ENCODE measurements around the gene LGALS14. TPM values are rescaled to one million over a fixed set of nuclear protein-coding genes. Genes with fewer than 3 reads are reported as not detected.

The LGALS14 gene
- total RNA-seq, 2 donors from 2014 or later: not detected

DNA sequence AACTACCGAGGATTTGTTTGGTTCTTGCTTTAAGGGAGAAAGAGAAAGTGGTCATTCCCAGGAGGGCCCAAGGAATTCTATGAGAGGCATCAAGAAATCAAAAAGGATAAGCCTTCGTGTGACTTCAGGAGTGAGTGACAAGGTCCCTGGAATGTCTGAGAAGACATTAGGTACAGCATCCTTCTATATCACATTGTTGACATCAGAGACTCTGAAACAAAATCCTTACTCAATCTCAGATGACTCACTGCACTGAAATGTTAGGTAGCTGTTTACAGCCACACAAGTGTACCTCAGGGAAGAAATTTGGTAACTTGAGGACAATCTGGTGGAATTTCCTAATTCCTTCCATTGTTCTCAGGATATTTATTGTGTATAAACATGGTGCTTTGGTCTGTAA is 7.9 kb upstream of the LGALS14 start:
- Histone ChIP-seq H3K9me3 (no peaks in the 10 kb centered on the region), H3K27me3 (replicated peaks; ENCODE audit: insufficient read depth) (no peaks in the 10 kb centered on the region), H3K4me3 (no peak overlapping the region), H3K4me1 (ENCODE audit: control insufficient read depth in 1 of 2, low read depth in 2 of 2) (no peaks in the 10 kb centered on the region), H3K36me3 (no peaks in the 10 kb centered on the region), H3K27ac (no peak overlapping the region)
- ATAC-seq (ENCODE audit: insufficient number of reproducible peaks, low FRiP score, low read depth): no peak
- no peak for TF ChIP-seq CTCF (IDR thresholded peaks at IDR 0.05)
- DNase-seq (ENCODE audit: low spot score): no peak

DNA sequence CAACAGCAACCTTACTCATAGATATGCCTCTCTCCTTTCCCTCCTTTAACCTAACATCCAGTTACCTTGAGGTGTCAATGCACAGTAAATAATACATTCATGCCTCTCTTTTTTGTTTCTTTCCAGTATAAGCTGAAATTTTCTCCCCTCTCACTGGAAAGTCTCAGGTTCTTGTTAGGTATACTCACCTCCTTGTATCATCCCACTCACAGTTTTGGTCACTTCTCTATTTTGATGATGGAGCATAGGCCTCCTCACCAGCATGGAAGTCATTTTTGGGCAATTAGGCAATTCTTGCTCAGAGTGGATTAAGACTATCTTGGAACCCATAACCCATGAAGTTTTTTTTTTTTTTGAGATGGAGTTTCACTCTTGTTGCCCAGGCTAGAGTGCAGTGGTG is 5.7 kb upstream of the LGALS14 start:
- DNase-seq (ENCODE audit: low spot score) (no peak), ATAC-seq (ENCODE audit: insufficient number of reproducible peaks, low FRiP score, low read depth) (no peak)
- Histone ChIP-seq H3K4me3 (no peak overlapping the region), H3K27ac (no peak overlapping the region), H3K4me1 (ENCODE audit: control insufficient read depth in 1 of 2, low read depth in 2 of 2) (no peaks in the 10 kb centered on the region), H3K27me3 (replicated peaks; ENCODE audit: insufficient read depth) (no peaks in the 10 kb centered on the region), H3K36me3 (no peaks in the 10 kb centered on the region), H3K9me3 (no peaks in the 10 kb centered on the region)
- no peak for TF ChIP-seq CTCF (IDR thresholded peaks at IDR 0.05)

DNA sequence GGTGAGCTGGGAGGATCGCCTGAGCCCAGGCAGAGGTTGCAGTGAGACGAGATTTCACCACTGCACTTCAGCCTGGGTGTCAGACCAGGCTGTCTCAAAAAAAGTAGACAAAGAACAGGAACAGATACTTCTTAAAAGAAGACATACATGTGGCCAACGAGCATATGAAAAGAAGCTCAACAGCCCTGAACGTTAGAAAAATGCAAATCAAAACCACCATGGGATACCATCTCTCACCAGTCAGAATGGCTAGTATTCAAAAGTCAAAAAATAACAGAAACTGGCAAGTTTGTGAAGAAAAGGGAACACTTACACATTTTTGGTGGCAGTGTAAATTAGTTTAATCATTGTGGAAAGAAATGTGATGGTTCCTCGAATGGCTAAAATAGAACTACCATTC is 3.0 kb upstream of the LGALS14 start:
- no peak for TF ChIP-seq CTCF (IDR thresholded peaks at IDR 0.05)
- Histone ChIP-seq H3K36me3 (no peaks in the 10 kb centered on the region), H3K4me3 (no peak overlapping the region), H3K27ac (no peak overlapping the region), H3K27me3 (replicated peaks; ENCODE audit: insufficient read depth) (no peaks in the 10 kb centered on the region), H3K9me3 (no peaks in the 10 kb centered on the region), H3K4me1 (ENCODE audit: control insufficient read depth in 1 of 2, low read depth in 2 of 2) (no peaks in the 10 kb centered on the region)
- ATAC-seq (ENCODE audit: insufficient number of reproducible peaks, low FRiP score, low read depth) (no peak), DNase-seq (ENCODE audit: low spot score) (no peak)

DNA sequence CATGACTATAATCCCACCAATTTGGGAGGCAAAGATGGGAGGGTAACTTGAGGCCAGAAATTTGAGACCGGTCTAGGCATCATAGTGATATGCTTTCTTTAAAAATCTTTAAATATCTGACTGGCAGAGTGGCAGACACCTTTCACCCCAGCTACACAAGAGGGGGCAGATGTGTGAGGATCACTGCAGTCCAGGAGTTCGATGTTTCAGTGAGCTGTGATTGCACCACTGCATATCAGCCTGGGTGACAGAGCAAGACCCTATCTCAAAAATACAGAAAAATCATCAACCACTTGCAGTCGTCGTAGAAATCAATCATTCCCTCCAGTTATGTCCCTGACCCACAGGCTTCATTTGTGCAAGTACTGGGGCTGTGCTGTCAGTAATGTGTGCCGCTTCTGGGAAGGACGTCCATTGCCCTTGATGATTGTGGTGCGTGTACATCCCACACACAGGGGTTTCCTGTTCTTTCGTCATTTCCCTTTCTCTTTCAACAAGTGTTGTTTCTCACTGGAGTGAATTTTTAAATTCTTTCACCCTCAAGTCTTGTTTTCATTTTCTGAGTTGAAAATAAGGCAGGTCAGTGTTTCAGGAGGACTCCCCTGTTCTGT is 1.4 kb downstream of the LGALS14 start:
- ATAC-seq (ENCODE audit: insufficient number of reproducible peaks, low FRiP score, low read depth): no peak
- no peak for TF ChIP-seq CTCF (IDR thresholded peaks at IDR 0.05)

DNA sequence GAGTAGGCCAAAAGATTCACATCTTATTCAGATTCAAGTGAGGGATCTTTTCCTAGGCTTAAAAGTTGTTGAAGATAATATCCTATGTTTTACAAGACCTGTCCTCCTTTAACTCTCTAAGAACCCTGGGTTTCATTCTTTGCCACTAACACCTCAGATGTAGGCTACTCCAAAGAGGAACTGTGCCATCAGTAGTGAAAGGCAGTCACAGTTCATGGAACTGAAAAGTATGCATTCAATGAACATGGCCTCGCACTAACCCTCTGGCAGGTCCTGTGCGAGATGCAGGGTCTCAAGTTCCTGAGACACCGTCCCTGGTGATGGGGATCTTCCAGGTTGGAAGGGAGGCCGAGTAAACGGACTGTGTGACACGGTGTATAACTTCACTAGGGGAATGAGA is 4.3 kb downstream of the LGALS14 start:
- ATAC-seq (ENCODE audit: insufficient number of reproducible peaks, low FRiP score, low read depth) (no peak), DNase-seq (ENCODE audit: low spot score) (no peak)
- no peaks in the 10 kb centered on the region for H3K4me1 ChIP-seq (ENCODE audit: control insufficient read depth in 1 of 2, low read depth in 2 of 2)
- no peak overlapping the region for H3K27ac ChIP-seq
- H3K27me3 ChIP-seq (replicated peaks; ENCODE audit: insufficient read depth): no peaks in the 10 kb centered on the region
- TF ChIP-seq CTCF (IDR thresholded peaks at IDR 0.05): no peak
- H3K36me3 ChIP-seq: no peaks in the 10 kb centered on the region
- H3K4me3 ChIP-seq: no peak overlapping the region
- no peaks in the 10 kb centered on the region for H3K9me3 ChIP-seq

More for the DNA sequence above, 1.4 kb downstream of the LGALS14 start:
- no peak for DNase-seq (ENCODE audit: low spot score)
- Histone ChIP-seq H3K27me3 (replicated peaks; ENCODE audit: insufficient read depth) (no peaks in the 10 kb centered on the region), H3K9me3 (no peaks in the 10 kb centered on the region), H3K4me1 (ENCODE audit: control insufficient read depth in 1 of 2, low read depth in 2 of 2) (no peaks in the 10 kb centered on the region), H3K4me3 (no peak overlapping the region), H3K27ac (no peak overlapping the region), H3K36me3 (no peaks in the 10 kb centered on the region)

Measured in thoracic aorta (tissue), 2 donors.